Stimulated activated CD8-positive, alpha-beta memory T cell treated with anti-CD3 and anti-CD28 coated beads, Interleukin-7, amount 100 ng/mL, for 1 hour (primary cell): ENCODE measurements around the gene SPIRE1.

Experiments
- DNase-seq, 2 donors: peaks; one replicate each; pipeline ENCODE4 v3.0.0-alpha.2; 2020; ENCODE audit warnings: low read depth in 2 of 2

The SPIRE1 gene

GRCh38 chr18:12445554-12445953, 212.4 kb downstream of the SPIRE1 start:
- no peak for DNase-seq

GRCh38 chr18:12443551-12443950, 214.4 kb downstream of the SPIRE1 start:
- no peak for DNase-seq

- DNase-seq: no peak
Observed at GRCh38 chr18:12442946-12443345, 215.0 kb downstream of the SPIRE1 start.

GRCh38 chr18:12441475-12442034, 216.4 kb downstream of the SPIRE1 start:
- no peak for DNase-seq

DNA sequence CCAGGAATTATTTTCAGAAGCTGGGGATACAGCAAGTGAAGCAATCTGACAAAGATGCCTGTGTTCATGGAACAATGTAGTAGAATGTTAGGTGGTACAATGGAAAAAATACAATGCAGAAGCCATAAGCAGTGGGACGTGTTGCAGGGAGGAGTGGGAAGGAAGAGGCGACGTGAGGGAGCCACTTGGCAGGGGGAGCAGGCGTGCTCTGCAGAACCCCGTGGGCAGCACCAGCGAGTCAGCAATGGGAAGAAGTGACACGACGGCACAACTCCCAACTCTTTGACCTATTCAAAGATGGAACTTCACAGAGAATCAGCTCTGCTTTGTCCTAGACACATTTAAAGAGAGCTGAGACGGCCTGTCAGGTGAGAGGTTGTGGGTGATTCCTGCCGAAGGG, 219.7 kb downstream of the SPIRE1 start:
- DNase-seq: no peak

DNA sequence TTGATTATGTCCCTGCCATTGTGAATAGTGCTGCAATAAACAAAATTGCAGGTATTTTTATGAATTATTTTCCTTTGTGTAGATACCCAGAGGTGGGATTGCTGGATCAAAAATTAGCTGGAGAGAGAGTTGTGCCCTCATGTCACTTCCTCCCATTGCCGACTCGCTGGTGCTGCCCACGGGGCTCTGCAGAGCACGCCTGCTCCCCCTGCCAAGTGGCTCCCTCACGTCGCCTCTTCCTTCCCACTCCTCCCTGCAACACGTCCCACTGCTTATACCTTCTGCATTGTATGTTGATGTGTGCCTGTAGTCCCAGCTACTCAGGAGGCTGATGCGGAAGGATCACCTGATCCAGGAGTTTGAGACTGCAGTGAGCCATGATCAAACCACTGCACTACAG, 222.0 kb downstream of the SPIRE1 start:
- DNase-seq: no peak

GRCh38 chr18:12434541-12434929, 223.4 kb downstream of the SPIRE1 start:
- no peak for DNase-seq

DNA sequence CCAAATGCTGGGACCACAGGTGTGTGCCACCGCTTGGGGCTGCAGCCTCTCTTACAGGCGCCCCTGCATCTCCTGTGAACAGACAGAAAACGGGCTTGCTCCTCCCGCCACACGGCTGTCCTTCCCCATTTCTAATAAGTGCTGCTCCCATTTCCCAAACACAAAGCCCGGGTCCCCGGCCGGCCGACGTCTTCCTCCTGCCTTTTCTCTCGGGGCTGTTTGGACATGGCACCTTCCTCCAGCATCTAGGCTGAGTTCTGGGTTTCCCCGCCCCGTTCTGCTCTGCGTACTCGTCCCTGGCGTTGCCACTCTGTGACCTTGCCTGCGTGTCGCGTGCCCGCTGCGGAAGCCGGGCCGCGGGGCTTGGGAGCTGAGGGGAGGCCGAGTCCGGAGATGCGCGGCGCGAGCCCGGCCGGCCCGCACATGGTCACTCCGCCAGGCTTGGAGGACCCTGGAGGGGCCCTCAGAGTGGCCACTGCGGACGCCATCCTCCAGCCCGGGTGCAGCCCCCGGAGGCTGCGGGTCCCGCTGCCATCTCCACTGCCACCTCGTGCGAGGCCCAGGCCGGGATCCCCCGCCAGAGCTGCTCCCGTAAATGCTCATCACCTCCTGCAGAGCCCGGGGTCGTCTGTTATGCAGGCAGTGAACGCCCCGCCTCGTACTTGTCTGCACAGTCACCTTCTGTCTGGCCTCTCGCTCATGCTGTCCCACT, 223.9 kb downstream of the SPIRE1 start:
- no peak for DNase-seq

- no peak for DNase-seq
Observed at GRCh38 chr18:12432881-12433280, 225.0 kb downstream of the SPIRE1 start.

GRCh38 chr18:12432196-12432595, 225.7 kb downstream of the SPIRE1 start:
- DNase-seq: no peak

- no peak for DNase-seq
Observed at GRCh38 chr18:12431561-12431960, 226.3 kb downstream of the SPIRE1 start.

DNA sequence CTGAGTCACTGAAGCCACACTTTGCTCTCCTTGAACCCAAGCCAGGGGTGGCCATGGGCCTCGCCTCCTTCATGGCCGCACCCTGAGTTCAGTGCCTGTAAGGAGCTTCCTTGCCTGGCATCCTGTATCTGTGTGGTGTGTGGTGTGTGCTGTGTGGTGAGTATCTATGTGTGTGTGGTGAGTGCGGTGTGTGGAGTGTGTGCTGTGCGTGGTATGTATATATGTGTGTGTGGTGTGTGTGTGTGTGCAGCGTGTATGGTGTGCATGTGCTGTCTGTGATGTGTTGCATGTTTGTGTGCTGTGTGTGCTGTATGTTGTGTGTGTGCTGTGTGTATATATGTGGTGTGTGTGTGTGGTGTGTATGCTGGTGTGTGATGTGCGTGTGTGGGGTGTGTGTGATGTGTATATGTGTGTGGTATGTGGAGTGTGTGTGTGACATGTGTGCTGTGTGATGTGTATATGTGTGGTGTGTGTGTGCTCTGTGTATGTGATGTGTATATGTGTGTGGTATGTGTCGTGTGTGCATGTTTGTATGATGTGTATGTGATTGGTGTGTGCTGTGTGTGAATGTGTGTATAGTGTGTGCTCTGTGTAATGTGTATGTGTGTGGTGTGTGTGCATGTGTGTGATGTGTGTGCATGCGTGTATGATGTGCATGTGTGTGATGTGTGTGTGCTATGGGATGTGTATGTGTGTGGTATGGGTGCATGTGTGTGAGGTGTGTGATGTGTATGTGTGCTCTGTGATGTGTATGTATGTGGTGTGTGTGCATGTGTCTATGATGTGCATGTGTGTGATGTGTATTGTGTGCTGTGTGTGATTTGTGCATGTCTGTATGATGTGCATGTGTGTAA, 227.5 kb downstream of the SPIRE1 start:
- DNase-seq: no peak

DNA sequence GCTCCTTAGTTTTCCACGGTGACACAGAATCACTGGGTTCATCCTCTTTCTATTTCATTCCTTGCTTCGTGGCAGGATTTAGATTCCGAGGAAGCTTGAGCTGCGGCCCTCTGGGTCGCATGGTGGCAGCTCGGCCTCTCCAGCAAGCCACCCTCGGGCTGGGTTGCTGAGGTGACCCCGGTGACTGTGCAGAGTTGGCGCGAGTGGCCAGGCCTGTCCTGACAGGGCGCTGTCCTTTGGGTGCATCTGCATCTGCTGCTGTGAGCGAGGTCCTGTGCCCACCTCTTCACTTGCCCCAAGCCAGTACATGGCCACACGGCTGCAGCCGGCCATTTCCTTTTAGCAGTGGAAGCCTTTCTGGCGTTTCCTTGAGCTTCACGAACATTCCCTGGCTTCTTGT, 228.4 kb downstream of the SPIRE1 start:
- no peak for DNase-seq

- DNase-seq: no peak
Observed at GRCh38 chr18:12428923-12429322, 229.0 kb downstream of the SPIRE1 start.

DNA sequence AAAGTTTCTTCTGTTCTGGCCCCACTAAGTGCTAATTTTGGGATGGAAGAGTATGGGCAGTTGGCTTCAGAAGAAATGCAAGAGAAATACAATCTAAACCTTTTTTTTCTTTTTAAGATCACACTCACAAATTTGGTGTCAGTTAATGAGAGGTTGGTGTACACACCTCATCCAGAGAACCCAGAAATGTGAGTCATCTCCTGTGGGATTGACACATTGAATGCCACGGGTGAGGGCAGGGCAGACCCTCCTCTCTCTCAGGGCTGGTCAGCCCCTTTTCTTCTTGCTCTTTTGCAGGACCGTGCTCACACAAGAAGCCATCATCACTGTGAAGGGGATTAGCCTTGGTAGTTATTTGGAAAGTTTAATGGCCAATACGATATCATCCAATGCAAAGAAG, 231.0 kb downstream of the SPIRE1 start:
- no peak for DNase-seq

- DNase-seq: no peak
Observed at GRCh38 chr18:12424252-12424651, 233.7 kb downstream of the SPIRE1 start.

GRCh38 chr18:12423820-12424219, 234.1 kb downstream of the SPIRE1 start:
- no peak for DNase-seq

DNA sequence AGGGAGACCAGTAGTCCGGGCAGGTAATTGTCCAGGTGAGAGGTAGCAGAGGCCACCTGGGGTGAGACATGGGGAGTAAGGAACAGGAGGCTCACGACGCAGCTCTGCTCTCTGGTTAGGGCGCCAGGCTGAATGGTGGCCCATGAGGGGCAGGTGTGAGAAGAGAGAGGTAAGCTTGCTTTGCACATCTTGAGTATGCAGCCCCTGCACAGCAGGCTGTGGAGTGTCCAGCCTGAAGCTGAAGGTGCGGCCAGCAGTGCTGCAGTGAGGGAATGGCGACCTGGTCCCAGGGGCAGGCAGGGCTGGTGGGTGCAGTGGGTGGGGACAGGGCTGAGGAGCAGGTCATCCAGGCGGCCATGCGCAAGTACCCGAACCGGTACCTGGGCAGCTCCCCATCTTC, 234.5 kb downstream of the SPIRE1 start:
- DNase-seq: no peak

DNA sequence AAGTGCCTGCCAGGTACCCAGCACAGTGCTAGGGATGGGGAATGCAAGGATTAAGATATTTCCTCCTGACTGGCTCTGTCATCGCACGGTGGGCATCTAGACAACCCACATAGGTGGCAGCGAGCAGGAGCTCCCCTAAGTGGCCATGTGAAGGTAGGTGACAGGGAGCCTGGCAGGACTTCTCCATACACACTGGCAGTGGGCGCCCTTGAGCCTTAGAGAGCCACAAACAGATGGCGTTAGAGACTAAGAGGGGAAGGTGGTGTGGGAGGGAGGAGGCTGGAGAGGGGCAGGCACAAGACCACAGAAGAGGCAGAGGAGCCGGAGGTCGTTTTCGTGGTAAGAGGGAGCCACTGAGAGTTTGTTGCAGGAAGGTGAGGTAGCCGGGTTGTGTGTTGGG, 235.0 kb downstream of the SPIRE1 start:
- DNase-seq: no peak

GRCh38 chr18:12421732-12422131, 236.2 kb downstream of the SPIRE1 start:
- no peak for DNase-seq

DNA sequence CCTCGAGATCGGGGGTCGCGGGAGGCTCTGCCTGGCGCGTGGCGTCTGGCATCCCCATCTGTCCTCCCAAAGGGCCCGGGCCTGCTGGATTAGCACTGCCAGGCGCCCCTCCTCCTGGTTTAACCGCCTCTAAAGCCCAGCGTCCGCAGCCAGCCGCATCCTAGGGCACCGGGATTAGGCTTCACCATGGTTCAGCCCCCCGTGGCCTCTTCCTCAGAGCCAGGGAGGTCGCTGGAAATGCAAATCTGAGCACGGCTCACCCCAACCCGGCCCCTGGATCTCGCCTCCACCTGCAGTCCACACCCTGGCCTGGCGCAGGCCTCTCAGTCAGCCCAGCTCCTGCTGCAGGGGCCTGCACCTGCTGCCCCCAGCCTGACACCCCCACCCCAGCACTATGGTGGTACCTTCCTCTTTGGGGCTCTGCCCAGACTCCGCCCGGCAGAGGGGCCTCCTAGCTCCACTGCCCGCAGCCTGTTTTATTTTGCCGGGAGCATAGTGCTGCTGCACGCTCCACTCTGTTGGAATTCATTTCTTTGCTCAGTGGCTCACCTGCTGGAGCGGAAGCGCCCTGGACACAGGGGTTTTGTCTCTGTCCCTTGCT, 237.0 kb downstream of the SPIRE1 start:
- no peak for DNase-seq

DNA sequence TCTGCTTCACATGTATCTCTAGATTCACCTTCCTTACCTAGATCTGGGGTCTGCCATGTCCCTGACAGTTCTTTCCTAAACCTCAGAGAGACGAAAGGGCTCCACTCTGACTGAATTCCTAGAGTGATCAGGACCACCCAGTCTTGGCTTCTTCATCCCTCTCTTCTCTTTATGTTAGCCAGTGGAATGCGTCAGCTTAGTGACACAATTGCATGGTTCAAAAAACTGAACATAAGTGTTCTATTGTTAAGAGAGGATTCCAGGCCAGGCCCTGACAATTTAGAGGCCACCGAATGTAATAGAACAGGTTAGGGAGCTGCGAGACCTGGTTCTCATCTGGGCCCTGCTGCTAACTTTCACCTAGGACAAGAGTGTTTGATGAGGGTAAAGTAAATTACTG, 240.2 kb downstream of the SPIRE1 start:
- DNase-seq: no peak
